Fibroblast of villous mesenchyme (primary cell): ENCODE results near the gene OXTR. TPM values are rescaled to one million over a fixed set of nuclear protein-coding genes. Genes with fewer than 3 reads are reported as not detected.
A peak's percentile ranks its signal among the peaks of the same experiment; 100 is the strongest.

Experiments
- DNase-seq: peaks from one replicate; pipeline ENCODE4 v3.0.0-alpha.2; 2010; ENCODE audit warnings: low read depth
- H3K4me3 ChIP-seq: 2 replicates; pipeline ENCODE4 v1.5.1; 2011; ENCODE audit warnings: low read depth, mild to moderate bottlenecking, low read length
- total RNA-seq: library from RNA; depleted of rRNA; stranded (reverse); fragments of >200 nt; gene quantifications from 2 replicates; pipeline ENCODE4 v1.2.3, GENCODE V29; 2012
- TF ChIP-seq, protein P1 (sequence below): IDR thresholded peaks from 2 replicates; pipeline ENCODE4 v1.5.1; 2012; ENCODE audit warnings: low read depth, mild to moderate bottlenecking, low read length; ENCODE audit not compliant: insufficient read depth

OXTR gene
- total RNA-seq: 75.4 and 310 TPM in 2 replicates

GRCh38 chr3:8769088-8769822 lies at the start of gene OXTR:
OXTR (minus strand) TSS chr3:8769613; CDS start chr3:8768187, 1,426 bp downstream.
- TF ChIP-seq, protein P1, sequence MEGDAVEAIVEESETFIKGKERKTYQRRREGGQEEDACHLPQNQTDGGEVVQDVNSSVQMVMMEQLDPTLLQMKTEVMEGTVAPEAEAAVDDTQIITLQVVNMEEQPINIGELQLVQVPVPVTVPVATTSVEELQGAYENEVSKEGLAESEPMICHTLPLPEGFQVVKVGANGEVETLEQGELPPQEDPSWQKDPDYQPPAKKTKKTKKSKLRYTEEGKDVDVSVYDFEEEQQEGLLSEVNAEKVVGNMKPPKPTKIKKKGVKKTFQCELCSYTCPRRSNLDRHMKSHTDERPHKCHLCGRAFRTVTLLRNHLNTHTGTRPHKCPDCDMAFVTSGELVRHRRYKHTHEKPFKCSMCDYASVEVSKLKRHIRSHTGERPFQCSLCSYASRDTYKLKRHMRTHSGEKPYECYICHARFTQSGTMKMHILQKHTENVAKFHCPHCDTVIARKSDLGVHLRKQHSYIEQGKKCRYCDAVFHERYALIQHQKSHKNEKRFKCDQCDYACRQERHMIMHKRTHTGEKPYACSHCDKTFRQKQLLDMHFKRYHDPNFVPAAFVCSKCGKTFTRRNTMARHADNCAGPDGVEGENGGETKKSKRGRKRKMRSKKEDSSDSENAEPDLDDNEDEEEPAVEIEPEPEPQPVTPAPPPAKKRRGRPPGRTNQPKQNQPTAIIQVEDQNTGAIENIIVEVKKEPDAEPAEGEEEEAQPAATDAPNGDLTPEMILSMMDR: peak; percentile 97
- H3K4me3 ChIP-seq: peak within 1 kb of the TSS; percentile 71
- DNase-seq: peak; percentile 79

GRCh38 chr3:8817486-8817885 lies 48.1 kb upstream of the OXTR start:
- H3K4me3 ChIP-seq: no peak overlapping the region
- TF ChIP-seq, protein P1: no peak
- peak; percentile 52 for DNase-seq

DNA sequence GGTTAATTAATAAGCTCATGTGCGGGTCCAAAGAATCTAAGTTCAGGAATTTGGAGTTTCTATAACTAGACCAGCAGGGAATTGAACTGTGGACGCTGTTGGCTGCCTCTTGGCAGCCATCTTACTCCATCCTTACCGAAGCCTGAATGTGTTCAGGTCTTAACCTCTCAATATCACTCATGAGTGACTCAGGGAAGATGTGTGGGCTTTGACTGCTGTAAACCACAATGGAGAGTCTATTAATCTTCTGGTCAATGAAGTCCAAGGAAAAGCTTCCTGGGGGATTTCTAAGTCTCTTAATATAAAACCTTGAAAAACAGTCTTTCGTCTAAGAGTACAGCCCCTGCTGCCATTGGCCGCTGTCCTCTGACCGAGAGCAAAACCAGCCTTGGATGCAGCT lies 46.7 kb upstream of the OXTR start:
- TF ChIP-seq, protein P1: no peak
- H3K4me3 ChIP-seq: no peak overlapping the region
- no peak for DNase-seq

DNA sequence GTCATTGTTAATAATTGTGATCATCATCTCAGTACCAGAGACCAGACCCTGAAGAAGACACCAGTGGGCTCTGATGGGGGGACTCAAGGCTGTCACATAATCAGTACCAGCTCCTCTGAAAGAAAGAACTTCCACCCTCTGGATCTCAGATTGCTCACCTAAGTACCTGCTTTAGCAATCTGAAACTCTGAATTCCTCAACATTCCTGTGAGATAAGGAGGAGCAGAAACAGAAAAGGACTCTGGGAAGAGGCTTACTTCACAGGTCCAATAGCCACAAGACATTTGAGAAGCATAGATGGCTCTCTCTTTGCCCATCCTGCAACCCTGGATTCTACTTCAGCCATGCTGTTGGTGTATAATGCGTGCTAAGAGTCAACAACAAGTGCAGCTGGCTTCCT lies 44.0 kb upstream of the OXTR start:
- TF ChIP-seq, protein P1: no peak
- no peak overlapping the region for H3K4me3 ChIP-seq
- no peak for DNase-seq

- no peak for DNase-seq
- TF ChIP-seq, protein P1: no peak
- H3K4me3 ChIP-seq: no peak overlapping the region
These were observed 41.1 kb upstream of the OXTR start for GRCh38 chr3:8810561-8810960.

DNA sequence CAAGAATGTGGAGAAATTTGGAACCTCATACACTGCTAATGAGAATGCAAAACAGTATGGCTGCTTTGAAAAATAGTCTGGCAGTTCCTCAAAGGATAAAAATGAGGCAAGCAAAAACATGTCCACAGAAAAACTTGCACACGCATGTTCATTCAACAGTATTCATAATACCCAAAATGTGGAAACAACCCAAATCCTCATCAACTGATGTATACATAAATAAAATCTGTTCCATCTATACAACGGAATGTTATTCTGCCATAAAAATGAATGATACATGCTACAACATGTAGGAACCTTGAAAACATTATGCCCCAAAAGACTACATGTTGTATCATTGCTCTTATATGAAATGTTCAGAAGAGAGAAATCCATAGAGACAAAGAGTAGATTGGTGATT lies 36.4 kb upstream of the OXTR start:
- TF ChIP-seq, protein P1: no peak
- H3K4me3 ChIP-seq: no peak overlapping the region
- no peak for DNase-seq

- TF ChIP-seq, protein P1: no peak
- H3K4me3 ChIP-seq: no peak overlapping the region
- DNase-seq: no peak
These were observed 32.8 kb upstream of the OXTR start for GRCh38 chr3:8802256-8802655.
